Stimulated activated CD8-positive, alpha-beta memory T cell treated with anti-CD3 and anti-CD28 coated beads, Interleukin-12 subunit alpha, Interleukin-12 subunit beta, amount 100 ng/mL, for 24 hours (primary cell): ENCODE measurements around the gene PAAF1.
"Not testable (repeated sequence)": the region's sequence is repeated elsewhere in the genome, so short reads cannot be mapped to it uniquely, and the experiment has no call there.

Experiments used
- DNase-seq: peaks from one replicate; pipeline ENCODE4 v3.0.0-alpha.2; 2020; ENCODE audit errors: extremely low read depth

Gene PAAF1

DNA sequence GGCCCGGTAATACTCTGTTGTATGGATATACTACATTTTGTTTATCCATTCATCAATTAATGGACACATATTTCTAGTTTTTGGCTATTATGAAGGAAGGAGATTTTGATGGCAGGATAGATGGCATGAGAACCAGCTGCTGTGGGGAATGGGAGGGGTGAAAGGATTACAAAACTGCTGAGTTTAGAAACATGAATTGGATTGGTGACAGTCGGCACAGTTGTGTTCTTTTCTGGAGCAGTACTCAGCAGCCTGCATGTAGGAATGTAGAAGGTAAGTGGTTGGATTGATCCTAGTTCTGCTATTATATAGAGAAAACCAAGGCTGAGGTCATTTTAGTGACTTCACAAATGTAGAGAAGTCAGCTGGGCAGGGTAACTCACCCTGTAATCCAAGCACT is 7.1 kb downstream of the PAAF1 start:
- no peak for DNase-seq

DNA sequence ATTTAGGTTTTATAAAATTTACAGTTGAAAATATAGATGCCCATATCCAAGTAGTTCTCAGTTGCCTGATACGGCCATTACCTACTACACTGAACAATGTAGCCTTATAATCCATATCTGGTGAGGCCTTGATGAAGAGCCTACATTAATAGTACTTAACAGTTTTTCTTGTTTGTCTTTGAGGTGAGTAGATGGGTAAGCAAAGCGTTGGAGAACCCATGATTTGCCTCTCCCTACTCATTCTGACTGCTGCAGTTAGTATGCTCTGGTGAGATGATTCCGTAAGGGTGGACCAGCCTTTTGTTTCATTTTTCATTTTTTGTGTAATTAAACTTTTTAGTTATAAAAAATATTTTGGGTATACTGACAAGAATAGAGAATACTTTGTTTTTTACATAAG is 11.4 kb downstream of the PAAF1 start:
- no peak for DNase-seq

DNA sequence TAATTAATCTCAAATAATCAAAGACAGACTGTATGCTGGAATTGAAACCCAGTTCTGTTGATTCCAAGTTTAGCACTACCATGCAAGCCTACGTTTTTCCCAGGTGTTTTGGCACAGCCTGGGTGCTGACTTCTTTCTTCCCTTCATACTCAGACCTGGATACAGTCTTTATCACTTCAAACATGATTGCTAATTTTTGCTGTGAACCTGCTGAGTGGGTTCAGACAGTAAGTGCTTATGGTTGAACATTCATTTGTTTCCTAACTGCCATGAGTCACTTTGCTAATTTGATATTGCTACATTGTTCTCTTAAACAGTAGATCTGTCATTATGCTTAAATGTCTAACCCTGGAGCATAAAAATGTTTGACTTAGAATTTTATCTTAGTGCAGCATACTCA is 12.2 kb downstream of the PAAF1 start:
- DNase-seq, result no peak

DNA sequence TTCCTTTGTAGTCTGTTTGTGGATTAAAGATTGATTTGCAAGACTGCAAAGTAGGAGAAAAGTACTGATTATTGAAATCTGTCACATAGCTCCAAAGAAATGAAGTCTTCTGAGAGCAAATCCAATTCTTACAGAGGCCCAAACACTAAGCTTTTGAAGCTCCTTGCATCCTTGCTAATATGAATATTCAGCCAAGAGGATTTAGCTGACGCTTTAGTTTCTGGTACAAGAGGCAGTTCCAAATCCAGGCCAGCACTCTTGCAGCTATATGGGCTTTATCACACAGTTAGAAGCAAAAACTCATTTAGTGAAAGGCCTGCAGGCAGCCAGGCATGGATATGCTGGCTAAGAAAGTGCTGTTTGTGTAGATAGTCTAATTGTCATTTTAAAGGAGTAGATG is 12.7 kb downstream of the PAAF1 start:
- DNase-seq, result no peak

DNA sequence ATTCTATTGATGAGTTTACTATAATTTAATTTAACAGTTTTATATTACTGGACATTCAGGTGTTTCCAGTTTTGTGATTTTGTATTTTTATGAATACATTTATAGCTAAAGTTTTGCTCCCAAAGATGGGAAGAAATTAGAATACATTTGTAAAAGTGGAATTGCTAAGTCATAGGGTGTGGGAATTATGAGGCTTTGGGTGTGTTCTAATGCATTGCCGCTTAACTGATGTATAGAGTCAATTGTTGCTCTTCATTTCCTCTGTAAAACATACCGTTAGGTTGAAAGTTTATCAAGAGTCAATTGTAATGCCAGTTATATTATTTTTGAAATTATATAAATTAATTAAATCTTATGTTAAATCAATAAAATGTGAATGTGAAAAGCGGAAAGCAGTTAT is 16.2 kb downstream of the PAAF1 start:
- DNase-seq, result no peak

DNA sequence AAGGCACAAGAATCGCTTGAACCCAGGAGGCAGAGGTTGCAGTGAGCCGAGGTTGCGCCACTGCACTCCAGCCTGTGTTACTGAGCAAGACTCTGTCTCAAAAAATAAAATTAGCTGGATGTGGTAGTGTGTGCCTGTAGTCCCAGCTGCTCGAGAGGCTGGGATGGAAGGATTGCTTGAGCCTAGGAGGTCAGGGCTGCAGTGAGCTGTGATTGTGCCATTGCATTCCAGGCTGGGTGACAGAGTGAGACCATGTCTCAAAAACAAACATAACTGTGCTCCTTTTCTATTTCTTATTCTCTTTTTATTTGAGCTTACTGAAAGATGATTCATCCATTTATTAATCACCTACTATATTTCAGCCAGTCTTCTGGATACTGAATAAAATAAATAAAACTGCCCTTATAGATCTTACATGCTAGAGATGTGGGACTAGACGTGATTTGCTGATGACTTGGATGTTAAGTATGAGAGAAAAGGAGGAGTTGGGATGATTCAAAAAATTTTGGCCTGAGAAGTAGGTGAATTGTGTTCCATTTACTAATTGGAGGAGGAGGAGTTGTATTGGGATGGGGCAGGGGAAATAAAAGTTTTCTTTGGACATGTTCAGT is 18.0 kb downstream of the PAAF1 start:
- no peak for DNase-seq

DNA sequence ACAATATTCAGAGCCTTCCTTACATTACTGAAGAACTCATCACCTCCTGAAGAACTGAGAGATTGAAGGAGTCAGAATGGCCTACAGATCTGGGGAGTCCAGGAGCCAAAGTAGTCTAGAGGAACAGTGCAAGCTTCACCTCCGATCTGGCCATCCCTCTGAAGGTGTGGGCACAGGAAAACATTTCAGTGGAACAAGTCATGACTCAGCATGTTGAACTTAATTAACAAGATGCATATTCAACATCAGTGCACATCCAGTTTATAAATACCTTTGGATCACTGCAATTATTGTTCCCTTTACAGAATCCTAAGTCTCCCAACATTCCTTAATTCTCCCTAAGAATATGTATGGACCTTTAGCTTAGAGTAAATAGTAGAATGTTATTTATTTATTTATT is 25.5 kb downstream of the PAAF1 start:
- DNase-seq, result no peak

DNA sequence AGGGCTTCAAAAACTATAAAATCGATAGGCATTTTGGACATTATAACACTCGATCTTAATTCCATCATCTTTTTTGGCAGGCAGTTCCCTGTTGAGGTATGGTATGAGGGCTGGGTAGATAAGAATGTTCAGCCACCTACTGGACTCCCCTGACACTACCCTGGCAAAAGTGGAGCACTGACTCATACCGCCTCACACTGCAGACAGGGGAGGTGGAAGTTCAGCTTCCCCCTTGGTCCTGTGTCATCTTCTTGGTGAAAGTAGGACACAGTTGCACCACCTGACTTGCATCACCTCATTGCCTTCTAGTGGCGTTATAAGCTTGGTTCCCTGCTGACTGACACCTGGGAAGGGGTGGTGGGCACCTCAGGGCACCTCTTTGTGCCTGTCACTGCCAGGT is 30.4 kb downstream of the PAAF1 start:
- DNase-seq, result no peak

DNA sequence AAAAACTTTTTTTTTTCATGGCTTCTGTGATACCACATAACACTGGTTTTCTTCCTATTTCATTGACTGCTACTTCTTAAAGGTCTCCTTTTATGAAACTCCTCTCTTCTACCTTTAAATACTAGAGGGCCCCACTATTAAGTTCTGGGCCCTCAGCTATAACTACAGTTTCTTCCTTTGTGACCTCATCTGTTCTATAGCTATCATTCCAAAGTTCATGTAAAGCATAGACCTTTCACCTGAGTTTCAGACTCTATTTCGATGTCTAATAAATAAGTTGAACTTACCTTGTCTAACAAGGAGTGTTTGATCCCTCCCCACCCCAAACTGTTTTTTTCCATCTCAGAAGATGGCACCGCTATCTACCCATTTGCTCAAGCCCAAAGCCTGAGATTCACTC is 35.2 kb downstream of the PAAF1 start:
- no peak for DNase-seq

DNA sequence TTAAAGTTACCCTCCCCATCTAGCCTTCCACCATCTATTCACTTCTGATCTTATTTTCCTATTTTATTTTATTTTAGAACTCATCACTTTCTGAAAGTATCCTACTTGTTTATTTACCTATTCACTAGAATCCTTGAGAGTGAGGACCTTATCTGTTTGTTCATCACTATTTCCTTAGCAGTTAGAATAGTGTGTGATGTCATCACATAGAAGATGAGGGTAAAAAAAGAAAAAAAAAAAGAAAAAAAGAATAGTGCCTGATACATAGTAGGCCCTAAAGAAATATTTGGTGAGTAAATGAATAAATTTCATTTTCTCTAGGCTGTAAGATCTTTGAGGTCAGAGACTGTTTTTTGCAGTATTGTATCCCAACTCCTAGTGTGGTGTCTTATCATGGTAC is 36.7 kb downstream of the PAAF1 start:
- DNase-seq, result no peak

DNA sequence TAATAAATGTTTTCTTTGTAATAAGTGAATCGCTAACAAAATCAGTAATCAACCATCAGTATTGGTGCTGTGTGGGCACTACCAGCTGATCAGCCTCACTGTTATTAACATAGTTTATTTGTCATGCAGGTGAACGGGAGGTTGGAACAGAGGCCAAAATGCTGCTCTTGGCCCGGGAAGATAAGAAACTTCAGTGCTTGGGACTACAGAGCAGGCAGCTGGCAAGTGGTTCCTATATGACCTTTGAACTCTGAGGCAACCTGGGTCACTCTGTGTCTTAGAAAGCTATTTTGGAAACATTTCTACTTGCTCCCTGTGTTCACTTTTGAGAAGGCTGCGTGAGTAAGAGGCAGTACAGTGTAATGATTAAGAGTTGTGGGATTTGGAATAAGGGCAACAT is 37.5 kb downstream of the PAAF1 start:
- no peak for DNase-seq

DNA sequence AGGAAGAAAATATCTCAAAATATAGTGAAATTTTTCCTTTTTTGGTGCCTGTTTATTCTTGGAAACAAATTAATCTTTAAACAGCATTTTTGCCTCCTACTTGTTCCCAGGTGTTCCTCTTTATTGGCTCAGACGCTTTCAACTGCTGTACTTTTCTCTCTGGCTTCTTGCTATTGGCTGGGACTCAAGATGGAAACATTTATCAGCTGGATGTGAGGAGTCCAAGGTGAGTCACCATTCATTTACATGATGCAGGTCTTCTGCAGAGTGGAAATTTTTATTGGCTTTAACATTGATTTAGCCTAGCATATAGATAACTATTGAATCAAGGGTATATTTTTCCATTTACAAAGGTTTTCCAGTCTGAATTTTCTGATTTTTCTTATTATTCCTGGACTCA is 39.6 kb downstream of the PAAF1 start:
- no peak for DNase-seq

DNA sequence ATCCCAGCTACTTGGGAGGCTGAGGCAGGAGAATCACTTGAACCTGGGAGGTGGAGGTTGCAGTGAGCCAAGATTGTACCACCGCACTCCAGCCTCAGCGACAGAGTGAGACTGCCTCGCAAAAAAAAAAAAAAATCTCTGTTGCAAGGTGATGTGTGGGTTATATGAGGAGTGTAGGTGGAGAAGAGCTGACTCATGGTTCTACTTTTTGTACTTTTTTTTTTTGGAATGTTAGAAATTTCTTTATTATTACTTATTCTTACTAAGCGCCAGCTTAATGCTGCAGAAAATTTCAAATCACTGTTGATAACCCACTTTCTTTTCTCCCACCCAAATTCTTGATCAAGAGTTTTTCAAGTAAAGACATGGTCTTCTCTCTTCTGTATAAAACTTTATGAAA is 44.4 kb downstream of the PAAF1 start:
- DNase-seq, result no peak

DNA sequence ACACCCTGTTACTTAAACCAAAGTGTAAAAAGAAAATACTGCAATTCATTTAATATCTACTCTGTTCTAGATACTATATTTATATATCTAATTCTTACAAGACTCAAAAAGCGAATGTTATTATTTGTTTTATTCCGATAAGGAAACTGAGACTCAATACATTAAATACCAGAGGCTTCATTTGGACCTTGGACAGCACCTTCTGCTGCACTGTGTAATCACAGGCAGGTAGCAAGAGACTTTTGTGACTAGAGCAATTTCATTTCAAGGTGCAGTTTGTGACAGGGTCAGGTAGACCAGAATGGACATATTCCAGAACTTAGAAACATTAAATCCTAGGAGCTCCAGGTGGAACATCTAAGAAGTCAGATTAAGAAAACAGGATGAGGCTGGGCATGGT is 52.6 kb downstream of the PAAF1 start:
- no peak for DNase-seq

DNA sequence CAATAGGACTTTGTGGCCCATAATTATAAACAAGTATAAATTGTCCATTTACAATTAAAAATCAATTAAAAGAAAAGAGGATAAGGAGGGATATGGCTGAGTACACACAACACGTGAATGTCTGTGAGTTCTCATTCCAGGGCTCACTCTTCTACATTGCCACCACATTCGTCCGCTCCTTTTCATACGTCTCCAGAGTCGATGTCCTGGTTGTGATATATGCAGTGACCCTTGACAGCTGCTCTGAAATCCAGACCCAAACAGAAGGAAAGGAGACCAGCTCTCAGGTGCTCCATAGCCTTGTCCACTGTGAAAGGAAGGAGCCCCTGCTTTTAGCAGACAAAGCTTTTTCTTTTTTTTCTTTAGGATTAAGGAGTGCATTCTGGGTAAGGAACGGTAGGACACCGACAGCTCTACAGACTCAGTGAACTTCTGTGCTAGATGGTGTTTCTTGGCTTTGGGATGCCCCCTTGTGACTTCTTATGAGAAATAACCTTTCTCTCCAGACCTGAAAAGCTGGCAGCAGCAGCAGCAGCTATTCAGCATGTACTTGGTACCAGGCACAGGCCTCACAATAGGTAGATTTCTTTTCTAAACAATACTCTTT is 54.3 kb downstream of the PAAF1 start:
- no peak for DNase-seq

DNA sequence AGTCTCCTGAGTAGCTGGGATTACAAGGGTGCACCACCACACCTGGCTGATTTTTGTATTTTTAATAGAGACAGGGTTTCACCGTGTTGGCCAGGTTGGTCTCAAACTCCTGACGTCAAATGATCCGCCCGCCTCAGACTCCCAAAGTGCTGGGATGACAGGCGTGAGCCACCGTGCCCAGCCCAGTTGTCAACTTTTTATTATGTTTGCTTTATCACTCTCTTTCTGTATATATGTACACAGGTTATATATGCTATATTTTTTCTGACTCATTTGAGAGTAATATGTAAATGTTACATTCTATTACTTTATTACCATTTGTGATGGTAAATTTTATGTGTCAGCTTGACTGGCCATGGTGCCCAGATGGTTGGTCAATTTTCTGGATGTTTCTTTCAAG is 55.2 kb downstream of the PAAF1 start:
- no peak for DNase-seq

DNA sequence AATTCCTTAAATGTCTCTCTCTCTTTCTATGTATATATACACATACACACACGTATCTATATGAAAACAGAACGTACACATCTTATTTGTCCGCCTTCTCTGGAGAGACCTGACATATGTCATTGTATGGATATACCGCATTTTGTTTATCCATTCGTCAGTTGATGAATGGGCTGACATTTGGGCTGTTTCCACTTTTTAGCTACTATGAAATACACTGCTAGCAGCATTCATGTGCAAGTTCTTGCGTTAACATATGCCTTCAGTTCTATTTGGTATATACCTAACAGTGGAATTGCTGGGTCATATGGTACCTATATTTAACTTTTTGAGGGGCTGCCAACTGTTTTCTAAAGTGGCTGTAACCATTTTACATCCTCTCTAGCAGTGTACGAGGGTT is 56.0 kb downstream of the PAAF1 start:
- DNase-seq, result no peak

DNA sequence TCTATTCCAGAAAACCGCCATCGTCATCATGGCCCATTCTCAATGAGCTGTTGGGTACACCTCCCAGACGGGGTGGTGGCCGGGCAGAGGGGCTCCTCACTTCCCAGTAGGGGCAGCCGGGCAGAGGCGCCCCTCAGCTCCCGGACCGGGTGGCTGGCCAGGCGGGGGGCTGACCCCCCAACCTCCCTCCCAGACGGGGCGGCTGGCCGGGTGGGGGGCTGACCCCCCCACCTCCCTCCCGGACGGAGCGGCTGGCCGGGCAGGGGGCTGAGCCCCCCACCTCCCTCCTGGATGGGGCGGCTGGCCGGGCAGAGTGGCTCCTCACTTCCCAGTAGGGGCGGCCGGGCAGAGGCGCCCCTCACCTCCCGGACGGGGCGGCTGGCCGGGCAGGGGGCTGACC is 59.2 kb downstream of the PAAF1 start:
- not testable (repeated sequence) for DNase-seq

DNA sequence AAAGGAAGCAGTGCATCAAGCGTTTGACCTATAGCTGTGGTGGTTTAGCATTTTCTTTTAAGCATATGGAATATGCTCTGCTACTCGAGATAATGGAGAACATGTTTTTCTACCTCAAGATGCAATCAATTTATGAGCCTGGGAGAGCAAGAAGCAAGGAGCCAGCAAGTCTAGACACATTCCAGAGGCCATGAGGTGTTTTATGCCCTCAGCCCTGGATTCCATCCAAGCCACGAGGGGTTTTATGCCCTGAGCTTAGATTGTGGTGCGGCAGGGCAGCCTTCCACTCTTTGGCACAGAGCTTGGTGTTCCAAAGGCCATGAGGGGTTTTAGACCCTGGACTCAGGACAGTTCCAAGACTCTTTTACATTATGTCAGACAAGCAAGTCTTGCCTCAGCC is 62.3 kb downstream of the PAAF1 start:
- no peak for DNase-seq

DNA sequence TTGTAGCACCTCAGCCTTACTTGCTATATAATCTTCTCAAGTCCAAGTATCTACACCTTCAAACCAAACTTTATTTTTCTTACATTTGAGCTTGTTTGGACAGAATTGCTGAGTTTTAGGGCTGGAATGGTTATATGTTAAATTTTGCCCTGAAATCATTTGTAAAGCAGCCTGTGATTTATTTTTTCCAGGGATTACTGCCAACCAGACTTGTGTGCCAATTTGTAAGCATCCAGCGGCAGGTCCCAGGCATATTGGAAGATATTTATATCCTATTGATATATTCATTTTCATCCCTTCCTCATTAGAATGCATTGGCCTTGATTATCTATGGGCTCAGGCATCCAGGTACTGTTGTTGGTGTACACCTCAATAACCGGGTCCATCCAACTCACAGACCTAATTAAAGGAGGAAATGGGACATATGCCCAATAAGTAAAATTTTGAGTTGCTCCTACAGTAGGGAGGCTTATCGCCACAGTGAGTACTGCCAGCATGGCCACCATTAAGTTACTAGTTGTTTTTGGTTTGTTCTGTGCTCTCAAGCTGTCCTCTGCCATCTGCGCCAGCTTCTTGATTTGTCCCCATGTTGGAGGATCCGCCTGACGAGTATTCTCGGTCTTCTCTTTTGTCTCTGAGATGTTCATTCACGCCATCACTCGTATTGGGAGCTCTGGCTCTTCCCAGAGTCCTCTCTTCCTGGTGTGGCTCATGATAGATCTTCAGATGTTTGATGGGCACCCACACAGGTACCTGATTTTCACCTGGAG is 64.2 kb downstream of the PAAF1 start:
- DNase-seq, result no peak

DNA sequence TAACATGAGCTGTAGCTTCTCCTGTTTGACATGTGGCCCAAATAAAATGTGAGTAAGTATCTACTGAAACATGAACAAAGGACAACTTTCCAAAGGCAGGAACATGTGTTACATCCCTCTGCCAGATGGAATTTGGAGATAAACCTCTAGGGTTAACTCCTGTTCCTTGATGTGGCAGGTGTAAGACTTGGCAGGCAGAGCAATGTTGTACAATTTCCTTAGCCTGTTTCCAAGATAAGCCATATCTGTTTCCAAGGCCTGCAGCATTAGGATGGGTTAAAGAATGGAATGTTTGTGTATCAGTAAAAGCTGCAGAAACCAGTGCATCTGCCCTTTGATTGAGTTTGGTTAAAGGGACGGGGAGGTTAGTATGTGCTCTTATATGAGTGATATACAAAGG is 65.2 kb downstream of the PAAF1 start:
- DNase-seq, result no peak

DNA sequence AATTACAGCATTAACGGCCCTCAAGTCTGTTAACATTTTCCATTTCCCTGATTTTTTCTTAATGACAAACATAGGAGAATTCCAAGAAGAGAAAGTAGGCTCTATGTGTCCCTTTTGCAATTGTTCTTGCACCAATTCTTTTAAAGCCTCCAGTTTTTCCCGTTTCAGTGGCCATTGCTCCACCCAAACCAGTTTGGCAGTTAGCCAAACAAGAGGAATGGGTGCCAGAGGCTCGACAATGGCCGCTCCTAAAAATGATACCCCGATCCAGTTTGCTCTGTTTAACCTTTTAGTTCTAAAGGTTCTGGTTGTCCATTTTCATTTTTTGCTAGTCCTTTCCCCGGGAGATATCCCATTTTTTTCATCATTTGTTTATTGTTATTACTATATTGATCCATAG is 67.3 kb downstream of the PAAF1 start:
- DNase-seq, result no peak

DNA sequence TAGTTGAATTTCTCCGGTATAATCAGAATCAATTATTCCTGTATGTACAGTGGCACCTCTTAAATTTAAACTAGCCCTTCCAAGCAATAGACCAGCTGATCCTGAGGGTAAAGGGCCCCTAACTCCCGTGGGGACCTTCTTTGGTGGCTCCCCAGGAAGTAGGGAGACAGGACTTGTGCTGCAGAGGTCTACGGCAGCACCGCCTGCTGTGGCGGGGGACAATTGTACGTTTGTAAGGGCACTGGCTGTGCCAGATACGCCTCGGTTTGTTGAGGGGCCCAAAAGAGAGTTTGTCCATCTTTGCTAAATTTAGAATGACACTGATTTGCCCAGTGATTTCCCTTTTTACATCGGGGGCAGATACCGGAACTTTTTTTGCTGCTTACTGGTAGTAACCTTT is 68.1 kb downstream of the PAAF1 start:
- no peak for DNase-seq

DNA sequence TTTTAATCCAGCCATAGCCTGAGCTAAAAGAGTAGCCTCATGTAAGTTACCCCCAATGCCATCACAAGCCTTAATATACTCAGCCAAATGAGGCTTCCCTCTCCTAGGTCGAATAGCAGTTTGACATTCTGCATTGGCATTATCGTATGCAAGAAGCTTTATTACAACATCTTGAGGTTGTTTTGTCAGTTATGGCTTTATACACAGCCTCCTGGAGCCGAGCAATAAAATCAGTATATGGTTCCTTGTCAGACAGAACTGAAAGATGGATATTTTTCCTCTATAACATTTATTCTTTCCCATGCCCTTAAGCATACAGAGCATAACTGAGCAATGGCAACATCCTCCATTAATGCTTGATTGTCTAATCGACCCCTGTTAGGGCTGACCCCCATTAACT is 68.6 kb downstream of the PAAF1 start:
- DNase-seq, result no peak
